ENCODE measurements around the gene UBA52. TPM values are rescaled to one million over a fixed set of nuclear protein-coding genes. Genes with fewer than 3 reads are reported as not detected.

Gene UBA52
- total and polyA plus RNA-seq, 2 experiments from 2014 or later = 390 to 457 TPM

DNA sequence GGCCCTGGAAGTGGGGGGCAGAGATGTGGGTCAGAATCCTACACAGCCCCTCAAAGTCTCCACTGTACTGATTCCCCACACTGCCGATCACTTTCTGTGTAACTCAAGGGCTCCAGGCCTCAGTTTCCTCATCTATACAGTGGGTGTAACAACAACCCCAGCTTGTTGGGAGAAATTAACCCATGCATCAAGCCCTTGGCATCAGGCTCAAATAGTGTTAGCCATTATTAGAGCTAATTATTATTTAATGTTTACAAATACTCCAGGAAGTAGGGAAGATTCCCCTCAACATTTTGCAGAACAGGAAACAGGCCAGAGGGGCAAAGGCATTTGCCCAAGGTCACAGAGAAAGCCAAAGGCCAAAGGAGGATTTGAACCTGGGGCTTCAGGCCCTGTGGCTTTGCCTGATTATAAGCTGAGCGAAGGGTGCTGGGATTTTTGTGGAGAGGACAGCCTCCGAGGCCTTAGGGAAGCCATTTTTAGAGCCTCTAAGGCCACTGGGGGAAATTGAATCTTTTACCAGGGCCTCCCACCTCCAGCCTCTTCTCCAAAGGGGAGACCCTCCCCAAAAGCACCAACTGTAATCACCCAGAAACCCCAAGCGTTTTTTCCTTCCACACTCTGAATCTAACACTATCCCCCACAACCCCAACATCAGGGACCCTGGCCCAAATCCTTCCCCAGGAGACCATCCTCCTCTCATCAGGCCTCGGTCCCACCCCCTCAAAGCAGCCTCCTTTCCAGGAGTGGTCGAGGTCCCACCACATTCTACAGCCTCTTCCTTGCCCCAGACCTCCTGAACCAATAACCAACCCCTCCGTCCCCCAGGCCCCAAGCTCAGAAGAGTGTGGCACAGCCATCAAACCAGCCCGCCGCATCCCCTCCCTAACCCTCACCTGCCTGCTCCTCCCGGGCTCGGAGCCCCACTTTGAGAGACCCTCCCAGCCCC, 29.4 kb upstream of the UBA52 start:
- Histone ChIP-seq H3K27me3 (no peaks in the 10 kb centered on the region), H3K27ac (peak overlapping the region; percentile 85), H3K9me3 (ENCODE audit: low read depth) (no peaks in the 10 kb centered on the region), H3K4me1 (ENCODE audit: low read depth) (peaks cover 3% of the 10 kb centered on the region), H3K36me3 (peaks cover 26% of the 10 kb centered on the region), H3K4me3 (peak overlapping the region; percentile 97)
- peak in 1 of 2 donors; percentile 58 for DNase-seq (ENCODE audit: low read depth in 1 of 2, low spot score in 1 of 2)
- TF ChIP-seq, protein P1, sequence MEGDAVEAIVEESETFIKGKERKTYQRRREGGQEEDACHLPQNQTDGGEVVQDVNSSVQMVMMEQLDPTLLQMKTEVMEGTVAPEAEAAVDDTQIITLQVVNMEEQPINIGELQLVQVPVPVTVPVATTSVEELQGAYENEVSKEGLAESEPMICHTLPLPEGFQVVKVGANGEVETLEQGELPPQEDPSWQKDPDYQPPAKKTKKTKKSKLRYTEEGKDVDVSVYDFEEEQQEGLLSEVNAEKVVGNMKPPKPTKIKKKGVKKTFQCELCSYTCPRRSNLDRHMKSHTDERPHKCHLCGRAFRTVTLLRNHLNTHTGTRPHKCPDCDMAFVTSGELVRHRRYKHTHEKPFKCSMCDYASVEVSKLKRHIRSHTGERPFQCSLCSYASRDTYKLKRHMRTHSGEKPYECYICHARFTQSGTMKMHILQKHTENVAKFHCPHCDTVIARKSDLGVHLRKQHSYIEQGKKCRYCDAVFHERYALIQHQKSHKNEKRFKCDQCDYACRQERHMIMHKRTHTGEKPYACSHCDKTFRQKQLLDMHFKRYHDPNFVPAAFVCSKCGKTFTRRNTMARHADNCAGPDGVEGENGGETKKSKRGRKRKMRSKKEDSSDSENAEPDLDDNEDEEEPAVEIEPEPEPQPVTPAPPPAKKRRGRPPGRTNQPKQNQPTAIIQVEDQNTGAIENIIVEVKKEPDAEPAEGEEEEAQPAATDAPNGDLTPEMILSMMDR (IDR thresholded peaks at IDR 0.05; ENCODE audit: low read depth, low read length) = no peak

DNA sequence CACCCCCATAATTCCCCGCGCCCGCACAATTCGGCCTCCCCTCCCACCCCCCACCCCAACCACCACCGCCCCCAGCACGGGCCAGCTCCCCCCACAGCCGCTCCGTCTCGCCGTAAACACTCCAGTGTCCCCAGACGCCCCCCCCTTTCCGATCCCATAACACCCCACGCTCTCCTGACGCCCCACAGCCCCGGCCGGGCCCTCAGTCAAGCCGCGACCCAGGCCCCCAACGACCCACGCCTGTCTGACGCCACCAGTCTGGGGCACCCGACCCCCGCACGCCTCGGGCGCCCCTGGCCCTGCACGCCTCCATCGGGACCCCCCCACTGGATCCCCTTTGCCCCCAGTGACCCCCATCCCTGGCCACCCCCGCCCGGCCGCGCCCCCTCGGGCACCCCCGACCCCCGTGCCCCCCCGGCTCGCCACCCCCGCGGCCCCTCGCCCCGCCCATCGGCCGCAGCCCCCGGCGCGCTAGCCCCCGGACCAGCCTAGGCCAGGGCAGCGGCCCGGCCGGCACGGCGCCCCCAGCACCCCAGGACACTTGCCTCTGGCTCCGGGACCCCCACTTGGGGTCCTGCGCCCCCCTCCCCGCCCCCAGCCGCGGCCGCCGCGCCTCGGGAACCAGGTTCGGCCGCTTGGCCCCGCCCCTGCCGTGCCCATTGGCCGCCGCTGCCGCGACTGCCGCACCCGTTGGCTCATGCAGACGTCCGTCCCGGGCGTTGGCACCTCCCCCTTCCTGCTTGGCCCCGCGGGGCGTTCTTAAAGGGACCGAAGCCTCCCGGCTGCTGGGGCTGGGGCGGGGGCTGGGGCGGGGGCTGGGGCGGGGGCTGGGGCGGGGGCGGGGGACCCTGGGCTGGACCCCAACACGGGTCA, 28.5 kb upstream of the UBA52 start, which contains the start of gene FKBP8:
FKBP8 (minus strand) TSS at position 633 of the 873 bp plus-strand sequence. CDS start 1,603 bp downstream, outside the sequence.
- H3K4me1 ChIP-seq (ENCODE audit: low read depth) = peaks cover 3% of the 10 kb centered on the region
- H3K27ac ChIP-seq = peak within 1 kb of the TSS; percentile 85
- peaks cover 21% of the 10 kb centered on the region for H3K36me3 ChIP-seq
- TF ChIP-seq, protein P1 (IDR thresholded peaks at IDR 0.05; ENCODE audit: low read depth, low read length) = no peak
- peak within 1 kb of the TSS; percentile 97 for H3K4me3 ChIP-seq
- DNase-seq (ENCODE audit: low read depth in 1 of 2, low spot score in 1 of 2) = peak; percentile 92 to 96
- H3K9me3 ChIP-seq (ENCODE audit: low read depth) = no peaks in the 10 kb centered on the region
- no peaks in the 10 kb centered on the region for H3K27me3 ChIP-seq

DNA sequence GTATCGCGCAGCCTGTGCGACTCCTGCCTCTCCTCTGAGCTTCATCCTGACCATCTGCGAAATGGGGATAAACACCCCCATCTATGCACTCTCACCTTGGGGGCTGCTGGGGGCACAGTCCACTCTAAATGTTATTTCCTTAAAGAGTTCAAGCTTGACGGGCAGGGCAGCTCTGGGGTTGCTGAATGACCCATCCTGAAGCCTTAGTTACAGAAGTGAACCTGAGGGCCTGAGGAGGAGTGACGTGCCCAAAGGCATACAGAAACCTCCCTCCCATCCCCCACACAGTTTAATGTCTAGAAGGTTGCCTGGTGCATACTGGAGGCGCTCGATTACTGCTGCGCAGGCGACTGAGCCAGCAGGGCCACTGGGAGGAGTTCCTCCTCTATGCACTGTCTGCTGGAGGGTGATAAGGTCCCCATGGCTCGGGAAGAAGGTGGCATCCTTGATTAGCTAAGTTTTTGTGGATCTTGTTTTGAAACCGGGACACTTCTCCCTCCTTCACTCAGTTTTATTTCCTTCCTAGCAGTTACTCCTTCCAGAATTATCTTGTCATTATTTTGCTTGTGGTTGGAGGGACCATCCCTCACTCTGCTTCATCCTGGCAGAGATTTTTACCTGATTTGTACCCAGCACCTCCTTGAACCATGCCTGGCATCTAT, 27.7 kb upstream of the UBA52 start:
- no peaks in the 10 kb centered on the region for H3K27me3 ChIP-seq
- H3K9me3 ChIP-seq (ENCODE audit: low read depth) = no peaks in the 10 kb centered on the region
- TF ChIP-seq, protein P1 (IDR thresholded peaks at IDR 0.05; ENCODE audit: low read depth, low read length) = no peak
- DNase-seq (ENCODE audit: low read depth in 1 of 2, low spot score in 1 of 2) = peak; percentile 32 to 72
- no peak overlapping the region for H3K27ac ChIP-seq
- peak overlapping the region; percentile 97 for H3K4me3 ChIP-seq
- peaks cover 21% of the 10 kb centered on the region for H3K36me3 ChIP-seq
- H3K4me1 ChIP-seq (ENCODE audit: low read depth) = peaks cover 3% of the 10 kb centered on the region

DNA sequence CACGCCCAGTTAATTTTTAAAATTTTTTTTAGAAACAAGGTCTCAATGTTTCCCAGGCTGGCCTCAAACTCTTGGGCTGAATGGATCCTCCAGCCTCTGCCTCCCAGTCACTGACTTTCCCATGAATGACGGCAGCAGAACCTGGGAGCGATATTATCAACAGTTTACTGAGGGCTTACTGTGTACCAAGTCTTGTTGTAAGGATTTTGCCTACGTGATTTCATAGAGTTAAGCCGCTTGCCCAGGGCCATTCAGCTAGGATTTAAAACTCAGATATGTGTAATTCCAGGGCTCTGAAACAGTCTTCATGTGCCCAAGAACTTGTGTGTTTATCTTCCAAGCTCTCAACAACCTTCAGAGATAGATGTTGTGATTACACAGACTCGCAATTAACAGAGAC, 20.0 kb upstream of the UBA52 start:
- no peak for DNase-seq (ENCODE audit: low read depth in 1 of 2, low spot score in 1 of 2)
- Histone ChIP-seq H3K9me3 (ENCODE audit: low read depth) (no peaks in the 10 kb centered on the region), H3K4me1 (ENCODE audit: low read depth) (no peaks in the 10 kb centered on the region), H3K27ac (no peak overlapping the region), H3K27me3 (no peaks in the 10 kb centered on the region), H3K36me3 (no peaks in the 10 kb centered on the region), H3K4me3 (no peak overlapping the region)
- TF ChIP-seq, protein P1 (IDR thresholded peaks at IDR 0.05; ENCODE audit: low read depth, low read length) = no peak
